Measurements from ENCODE around the gene TNFRSF8. TPM values are rescaled to one million over a fixed set of nuclear protein-coding genes. Genes with fewer than 3 reads are reported as not detected.
"Not testable (repeated sequence)": the region's sequence is repeated elsewhere in the genome, so short reads cannot be mapped to it uniquely, and the experiment has no call there.

The TNFRSF8 gene
- total RNA-seq, 4 donors from 2014 or later, result 1.1 to 2.6 (median 1.4) TPM

DNA sequence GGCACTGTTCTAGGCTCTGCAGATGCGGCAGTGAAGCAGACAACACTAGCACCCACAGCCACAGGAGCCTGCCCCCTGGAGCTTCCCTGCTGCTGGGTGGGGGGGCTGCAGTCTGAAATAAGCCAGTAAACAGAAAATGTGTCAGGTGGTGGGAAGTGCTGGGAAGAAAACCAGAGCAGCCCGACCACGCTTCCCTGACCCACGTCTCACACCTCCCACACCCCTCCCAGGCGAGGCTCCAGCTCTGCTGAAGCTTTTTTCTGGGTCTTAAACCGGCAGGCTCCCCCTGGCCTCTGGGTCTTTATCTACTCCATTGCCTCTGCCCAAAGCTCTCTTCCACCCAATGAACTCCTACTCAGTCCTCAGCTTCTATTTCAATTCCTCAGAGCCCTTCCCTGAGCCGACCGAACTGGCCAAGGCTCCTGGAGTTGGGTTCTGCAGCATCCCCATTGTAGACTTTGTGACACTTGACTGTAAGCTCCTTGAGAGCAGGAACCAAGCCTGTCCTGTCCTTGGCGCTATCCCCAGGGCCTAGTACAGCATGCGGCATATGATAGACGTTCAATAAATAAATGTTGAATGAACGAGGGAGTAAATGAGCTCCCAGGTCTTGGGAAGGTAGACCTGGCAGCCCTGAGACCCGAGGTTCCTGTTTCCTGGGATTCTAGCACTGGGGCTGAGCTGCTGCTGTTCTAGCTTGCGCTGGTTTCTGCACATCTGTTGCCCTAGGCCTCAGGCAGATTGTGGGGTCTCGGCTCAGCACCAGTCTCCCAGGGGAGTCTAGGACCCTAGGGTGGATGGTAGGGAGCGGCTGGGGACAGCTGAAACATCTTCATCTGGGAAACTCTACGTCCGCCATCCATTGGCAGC is 25.4 kb upstream of the TNFRSF8 start:
- Histone ChIP-seq H3K4me1 (no peaks in the 10 kb centered on the region), H3K27me3 (no peaks in the 10 kb centered on the region), H3K36me3 (no peaks in the 10 kb centered on the region), H3K4me3 (no peak overlapping the region), H3K27ac (no peak overlapping the region), H3K9me3 (no peaks in the 10 kb centered on the region)
- in situ Hi-C loops (cut with MboI; ENCODE audit: low sequenced_read_pairs in 4 of 4), result no loop called here
- intact Hi-C loops (cut with DNase I; ENCODE audit: low total_unique reads), result no loop called here
- TF ChIP-seq CTCF (IDR thresholded peaks at IDR 0.05 in 4 of 5, conservative IDR thresholded peaks at IDR 0.05 in 1 of 5) (no peak), POLR2A (IDR thresholded peaks at IDR 0.05) (no peak)
- ATAC-seq (no peak), DNase-seq (no peak)

DNA sequence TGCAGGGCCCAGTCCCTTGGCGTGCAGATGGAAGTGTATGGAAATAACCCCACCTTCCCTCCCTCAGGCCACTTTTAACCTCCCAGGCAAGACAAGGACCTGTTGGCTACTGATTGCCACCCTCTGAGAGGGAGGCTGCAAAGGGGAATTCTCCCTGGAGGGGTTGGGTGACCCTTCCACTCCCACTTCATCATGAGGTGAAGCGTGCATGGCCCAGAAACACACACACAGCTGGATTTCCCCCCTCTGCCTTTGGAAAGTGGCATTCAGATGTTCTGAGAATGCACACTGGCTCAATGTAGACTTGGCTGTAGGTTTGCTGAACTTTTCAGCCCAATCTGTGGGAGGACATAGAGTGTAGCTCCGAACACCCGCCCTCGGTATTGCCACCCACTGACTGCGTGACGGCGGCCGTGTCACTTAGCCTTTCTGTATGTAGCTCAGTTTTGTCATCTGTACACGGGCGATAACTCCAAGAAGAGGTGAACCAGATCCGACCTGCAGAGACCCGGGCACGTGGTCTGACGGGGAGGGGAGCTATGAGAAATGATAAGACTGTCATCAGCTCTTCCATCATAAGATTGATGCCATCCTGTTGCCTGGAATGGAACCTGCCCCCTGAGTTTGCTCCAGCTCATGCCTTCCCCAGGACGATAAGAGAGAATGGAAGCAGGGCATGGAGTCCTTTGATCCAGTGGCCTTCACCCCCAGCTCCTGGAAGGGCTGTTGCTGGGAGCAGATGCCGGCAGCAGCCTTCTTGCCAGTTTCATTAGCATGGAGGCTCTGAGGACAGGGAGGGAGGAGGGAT is 24.5 kb upstream of the TNFRSF8 start:
- TF ChIP-seq POLR2A (IDR thresholded peaks at IDR 0.05), result no peak
- no peak for TF ChIP-seq CTCF (IDR thresholded peaks at IDR 0.05 in 4 of 5, conservative IDR thresholded peaks at IDR 0.05 in 1 of 5)
- in situ Hi-C loops (cut with MboI; ENCODE audit: low sequenced_read_pairs in 4 of 4), result no loop called here
- H3K27ac ChIP-seq, result no peak overlapping the region
- H3K4me1 ChIP-seq, result no peaks in the 10 kb centered on the region
- no peaks in the 10 kb centered on the region for H3K27me3 ChIP-seq
- DNase-seq, result no peak
- H3K36me3 ChIP-seq, result no peaks in the 10 kb centered on the region
- intact Hi-C loops (cut with DNase I; ENCODE audit: low total_unique reads), result no loop called here
- H3K4me3 ChIP-seq, result no peak overlapping the region
- ATAC-seq, result no peak
- no peaks in the 10 kb centered on the region for H3K9me3 ChIP-seq

- no peak for TF ChIP-seq CTCF (IDR thresholded peaks at IDR 0.05 in 4 of 5, conservative IDR thresholded peaks at IDR 0.05 in 1 of 5)
- TF ChIP-seq POLR2A (IDR thresholded peaks at IDR 0.05), result no peak
- DNase-seq (no peak), ATAC-seq (no peak)
- peaks cover 0 to 2% of the 10 kb centered on the region in 2 donors for H3K4me1 ChIP-seq
- H3K4me3 ChIP-seq, result no peak overlapping the region
- in situ Hi-C loops (cut with MboI; ENCODE audit: low sequenced_read_pairs in 4 of 4), result no loop called here
- intact Hi-C loops (cut with DNase I; ENCODE audit: low total_unique reads), result no loop called here
- no peak overlapping the region for H3K27ac ChIP-seq
- no peaks in the 10 kb centered on the region for H3K27me3 ChIP-seq
- no peaks in the 10 kb centered on the region for H3K9me3 ChIP-seq
- no peaks in the 10 kb centered on the region for H3K36me3 ChIP-seq
Measured at GRCh38 chr1:12039164-12039525, 24.0 kb upstream of the TNFRSF8 start.

DNA sequence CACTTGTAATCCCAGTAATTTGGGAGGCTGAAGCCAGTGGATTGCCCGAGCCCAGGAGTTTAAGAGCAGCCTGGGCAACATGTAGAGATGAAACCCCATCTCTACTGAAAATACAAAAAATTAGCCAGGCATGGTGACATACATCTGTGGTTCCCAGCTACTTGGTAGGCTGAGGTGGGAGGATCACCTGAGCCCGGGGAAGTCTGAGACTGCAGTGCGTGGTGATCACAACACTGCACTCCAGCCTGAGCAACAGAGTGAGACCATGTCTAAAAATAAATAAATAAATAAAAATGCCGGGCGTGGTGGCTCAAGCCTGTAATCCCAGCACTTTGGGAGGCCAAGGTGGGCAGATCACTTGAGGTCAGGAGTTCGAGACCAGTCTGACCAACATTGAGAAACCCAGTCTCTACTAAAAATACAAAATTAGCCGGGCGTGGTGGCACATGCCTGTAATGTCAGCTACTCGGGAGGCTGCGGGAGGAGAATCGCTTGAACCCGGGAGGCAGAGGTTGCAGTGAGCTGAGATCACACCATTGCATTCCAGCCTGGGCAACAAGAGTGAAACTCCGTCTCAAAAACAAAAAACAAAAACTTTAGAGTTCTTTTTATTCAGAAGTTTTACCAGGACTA is 23.2 kb upstream of the TNFRSF8 start:
- H3K4me1 ChIP-seq; ATAC-seq; intact Hi-C loops (cut with DNase I; ENCODE audit: low total_unique reads); in situ Hi-C loops (cut with MboI; ENCODE audit: low sequenced_read_pairs in 4 of 4); H3K4me3 ChIP-seq; H3K27ac ChIP-seq; H3K27me3 ChIP-seq; H3K9me3 ChIP-seq; DNase-seq; H3K36me3 ChIP-seq: not testable (repeated sequence)
